GM12892 (cell line): ENCODE results near the gene TXNDC16.

ENCODE experiments used
- DNase-seq: peaks from one replicate; pipeline ENCODE4 v3.0.0; 2011; ENCODE audit not compliant: insufficient read length
- FAIRE-seq: peaks from 2 replicates; lab custom pipeline; 2011; peaks lifted over from hg19 to GRCh38; lab: Jason Lieb, UNC
- POLR2A ChIP-seq: IDR thresholded peaks from 2 replicates; pipeline ENCODE4 v1.6.1; 2011; ENCODE audit warnings: low read depth, low read length, control low read depth
- POLR2AphosphoS5 ChIP-seq: IDR thresholded peaks from 2 replicates; pipeline ENCODE4 v1.6.1; 2011; ENCODE audit warnings: low read depth, low read length, control low read depth
- TAF1 ChIP-seq: IDR thresholded peaks from 2 replicates; pipeline ENCODE4 v1.6.1; 2011; ENCODE audit warnings: low read depth, mild to moderate bottlenecking, control low read depth, low read length, borderline replicate concordance

Gene TXNDC16

DNA sequence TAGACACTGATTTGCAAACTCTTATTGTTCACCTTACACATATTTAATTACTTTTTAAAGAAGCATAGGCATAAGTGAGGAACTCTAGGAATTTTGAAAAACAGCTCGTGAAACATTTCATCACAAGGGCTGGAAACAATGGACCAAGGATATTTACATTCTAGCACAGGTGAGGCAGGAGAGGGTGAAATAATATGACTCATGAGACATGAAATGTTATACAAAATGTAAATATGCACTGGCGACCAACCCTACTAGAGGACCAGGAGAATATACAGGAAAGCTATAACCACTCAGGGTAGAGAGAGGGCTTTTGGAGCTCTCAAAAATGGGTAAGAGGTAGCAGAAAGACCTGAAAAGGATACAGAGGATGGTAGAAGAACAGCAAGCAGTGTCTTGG lies 122.9 kb downstream of the TXNDC16 start:
- FAIRE-seq = no peak
- no peak for DNase-seq

DNA sequence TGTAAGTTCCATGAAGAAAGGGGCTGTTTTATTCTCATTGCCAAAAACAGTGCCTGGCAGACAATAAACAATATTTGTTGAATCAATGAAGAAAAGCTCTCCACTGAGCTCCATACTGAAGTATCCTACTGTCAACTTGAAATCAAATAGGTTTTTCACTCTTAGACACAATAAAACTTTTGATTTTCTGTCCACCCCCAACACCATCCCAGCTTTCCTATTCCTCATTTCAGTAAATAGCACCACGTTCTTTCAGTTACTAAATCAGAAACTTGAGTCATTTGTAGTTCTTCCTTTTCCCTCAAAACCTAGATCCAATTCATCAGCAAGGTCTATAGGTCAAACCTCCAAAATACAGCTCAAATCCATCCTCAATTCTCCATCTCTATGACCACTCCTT lies 124.8 kb downstream of the TXNDC16 start:
- FAIRE-seq (no peak), DNase-seq (no peak)
- TF ChIP-seq TAF1 = no peak
- TF ChIP-seq POLR2AphosphoS5 = no peak
- no peak for TF ChIP-seq POLR2A

More for the DNA sequence above, 122.9 kb downstream of the TXNDC16 start:
- TF ChIP-seq POLR2A = no peak

DNA sequence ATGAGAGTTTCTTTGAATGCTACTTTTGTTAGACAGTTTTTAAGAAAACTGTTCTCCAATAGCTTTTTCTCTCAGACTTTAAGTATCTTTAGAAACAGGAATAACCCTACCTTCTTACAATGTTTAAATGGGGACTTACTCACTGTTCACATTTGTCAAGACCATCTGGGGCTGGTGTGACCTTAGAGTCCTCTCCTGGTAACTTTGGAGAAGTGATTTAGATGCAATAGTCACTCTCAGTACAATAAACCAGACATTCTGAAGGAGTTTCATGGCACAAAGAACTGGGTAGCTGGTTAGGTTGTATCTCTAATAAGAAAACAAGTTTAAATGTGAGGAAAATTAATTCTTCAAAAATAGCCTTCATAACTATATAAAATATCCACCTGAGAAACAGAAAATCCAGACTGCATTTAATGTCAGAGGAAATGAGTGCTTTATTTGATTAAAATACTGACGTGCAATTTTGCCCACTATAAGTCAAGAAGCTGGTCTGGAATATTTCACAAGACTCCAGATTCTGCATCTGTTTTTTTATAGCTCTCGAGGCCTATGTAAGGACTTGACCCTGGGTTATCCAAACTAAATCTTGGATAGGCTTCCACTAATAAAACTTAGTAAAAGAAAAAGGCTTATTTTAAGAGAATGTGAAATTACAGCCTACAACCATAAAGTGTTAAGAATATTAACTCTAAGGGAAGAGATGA lies 129.5 kb downstream of the TXNDC16 start:
- no peak for FAIRE-seq
- TF ChIP-seq TAF1 (no peak), POLR2AphosphoS5 (no peak), POLR2A (no peak)

DNA sequence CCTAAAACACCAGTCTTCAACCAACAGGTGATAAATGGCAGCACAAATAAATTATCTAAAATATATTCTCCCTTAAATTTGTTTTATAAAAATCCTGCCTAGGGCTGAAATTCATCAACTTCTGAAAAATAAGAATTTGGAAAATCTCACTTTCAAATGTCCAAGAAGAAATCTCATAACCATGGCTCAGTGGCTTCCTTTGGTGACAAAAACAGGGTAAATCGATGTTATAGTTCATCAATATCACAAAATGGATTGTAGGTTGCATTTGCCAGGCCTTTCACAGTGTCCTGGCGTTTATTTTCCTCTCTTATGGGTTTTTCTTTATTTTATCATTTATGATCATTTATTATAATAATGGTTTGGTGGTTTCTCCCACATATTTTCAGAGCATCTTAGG lies 135.2 kb downstream of the TXNDC16 start:
- TF ChIP-seq TAF1 = no peak
- no peak for TF ChIP-seq POLR2AphosphoS5
- no peak for TF ChIP-seq POLR2A
- DNase-seq (no peak), FAIRE-seq (no peak)

More for the DNA sequence above, 129.5 kb downstream of the TXNDC16 start:
- no peak for DNase-seq

DNA sequence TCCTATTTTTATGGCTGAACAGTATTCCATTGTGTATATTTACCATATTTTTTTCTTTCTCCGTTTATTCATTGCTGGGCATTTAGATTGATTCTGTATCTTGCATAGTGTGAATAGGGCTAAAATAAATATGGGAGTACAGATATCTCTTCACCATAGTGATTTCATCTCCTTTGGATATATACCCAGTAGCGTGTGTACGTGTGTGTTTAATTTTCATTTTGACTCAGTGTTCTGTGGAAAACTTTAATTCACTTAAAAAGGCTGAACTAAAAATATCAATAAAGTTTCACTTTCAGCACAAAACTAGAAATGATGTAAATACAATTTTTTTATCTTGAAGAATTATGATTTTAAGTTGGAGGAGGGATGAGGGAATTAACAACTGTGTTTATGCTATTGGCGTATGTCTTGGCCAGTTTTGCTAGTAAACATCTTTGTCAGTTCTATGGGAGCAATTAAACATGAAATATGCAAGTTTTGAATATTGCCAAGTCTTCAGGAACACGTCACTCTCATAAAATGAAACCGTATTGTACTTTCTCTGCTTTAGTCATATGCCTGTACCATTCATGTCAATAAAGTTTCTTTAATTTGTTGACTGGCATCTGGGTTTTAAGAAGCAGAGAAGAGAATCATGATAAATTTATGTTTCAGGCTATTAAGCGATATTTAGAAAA lies 138.4 kb downstream of the TXNDC16 start:
- no peak for FAIRE-seq
- TF ChIP-seq POLR2A (no peak), POLR2AphosphoS5 (no peak), TAF1 (no peak)
- DNase-seq = no peak

DNA sequence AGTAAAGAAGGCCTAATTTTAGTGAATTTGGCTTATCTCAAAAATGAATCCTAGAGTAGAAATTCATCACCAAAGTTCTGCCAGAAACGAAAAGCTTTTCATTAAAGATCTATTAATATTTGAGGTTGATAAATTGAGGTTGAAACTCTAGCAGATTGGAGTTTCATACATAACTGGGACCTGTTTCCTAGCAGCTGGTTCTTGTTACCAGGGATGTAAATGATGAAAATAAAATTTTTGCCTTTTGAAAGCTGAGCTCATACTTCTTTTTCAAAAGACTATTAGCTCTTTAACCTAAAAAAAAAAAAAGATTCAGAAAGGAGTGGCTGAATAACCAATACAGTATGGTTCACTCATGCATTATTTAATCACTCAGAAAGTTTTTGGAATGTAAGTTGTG lies 139.9 kb downstream of the TXNDC16 start:
- no peak for TF ChIP-seq POLR2A
- no peak for TF ChIP-seq POLR2AphosphoS5
- DNase-seq (no peak), FAIRE-seq (no peak)

DNA sequence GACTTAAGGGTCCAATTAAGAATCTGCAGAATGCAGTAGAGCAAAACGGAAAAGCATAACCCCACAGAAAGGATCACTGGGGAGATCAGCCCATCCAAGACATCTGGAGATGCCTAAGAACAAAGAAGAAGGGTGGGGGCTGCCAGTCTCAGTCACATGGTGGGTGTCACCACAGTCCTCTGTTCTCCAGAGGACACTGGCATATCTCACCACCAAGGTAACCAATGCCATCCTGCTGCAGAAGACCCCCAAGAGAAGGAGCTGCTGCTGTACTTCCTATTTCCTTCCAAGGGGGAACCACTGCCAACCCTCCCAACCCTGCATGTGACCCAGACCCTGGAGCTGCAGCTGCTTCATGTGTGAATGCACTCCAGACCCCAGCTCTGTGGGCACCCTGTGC lies 147.0 kb downstream of the TXNDC16 start:
- DNase-seq (no peak), FAIRE-seq (no peak)
- TF ChIP-seq POLR2AphosphoS5 (no peak), POLR2A (no peak), TAF1 (no peak)

DNA sequence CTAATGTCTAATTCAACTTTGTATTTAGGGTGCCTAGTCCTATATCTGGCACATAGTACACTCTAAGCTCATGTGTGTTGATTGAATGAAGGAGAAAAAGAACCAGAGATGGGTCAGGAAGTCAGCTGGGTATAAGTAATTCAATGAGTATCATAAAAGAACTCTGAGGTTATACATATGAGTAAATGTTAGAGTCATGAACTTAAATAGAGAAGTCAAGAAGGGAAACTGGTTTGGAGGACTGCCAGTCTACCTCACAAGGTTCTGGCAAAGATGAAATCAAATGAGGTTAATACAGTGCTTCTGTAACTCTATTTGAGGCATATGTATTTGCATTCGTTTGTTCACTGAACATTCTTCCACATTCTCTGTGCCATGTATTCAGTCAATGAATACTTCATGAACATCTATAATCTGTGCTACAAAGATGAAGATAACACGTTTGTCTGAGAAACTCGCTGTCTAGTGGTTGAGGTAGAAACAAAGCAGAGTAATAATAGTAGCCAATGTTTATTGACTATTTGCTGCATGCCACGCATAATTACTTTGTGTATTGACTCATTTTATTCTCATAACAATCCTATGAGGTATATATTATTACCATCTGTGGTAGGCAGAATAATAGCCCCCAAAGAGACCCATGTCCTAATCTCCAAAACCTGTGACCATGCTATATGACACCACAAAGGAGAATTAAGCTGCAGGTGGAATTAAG lies 149.3 kb downstream of the TXNDC16 start:
- TF ChIP-seq POLR2A (no peak), POLR2AphosphoS5 (no peak), TAF1 (no peak)
- no peak for FAIRE-seq

DNA sequence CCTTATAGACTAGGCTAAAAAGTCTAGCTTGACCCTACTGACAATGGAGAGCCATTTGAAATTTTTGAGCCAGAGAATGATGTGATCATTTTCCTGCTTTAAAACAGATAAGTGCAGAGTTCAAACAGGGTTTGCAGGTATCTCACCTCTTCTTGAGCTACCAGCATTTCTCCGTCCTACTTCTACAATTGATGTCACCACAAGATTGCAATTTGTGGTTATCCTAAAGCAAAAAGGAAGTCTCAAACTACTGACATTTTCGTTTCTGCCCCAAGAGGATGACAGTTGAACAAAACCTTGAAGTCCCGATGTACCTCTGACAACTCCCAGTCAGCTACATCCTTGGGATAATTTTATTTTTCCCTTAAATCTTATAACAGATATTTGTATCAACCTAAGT lies 151.5 kb downstream of the TXNDC16 start:
- DNase-seq (no peak), FAIRE-seq (no peak)
- TF ChIP-seq POLR2AphosphoS5 (no peak), TAF1 (no peak), POLR2A (no peak)

More for the DNA sequence above, 149.3 kb downstream of the TXNDC16 start:
- DNase-seq = no peak

DNA sequence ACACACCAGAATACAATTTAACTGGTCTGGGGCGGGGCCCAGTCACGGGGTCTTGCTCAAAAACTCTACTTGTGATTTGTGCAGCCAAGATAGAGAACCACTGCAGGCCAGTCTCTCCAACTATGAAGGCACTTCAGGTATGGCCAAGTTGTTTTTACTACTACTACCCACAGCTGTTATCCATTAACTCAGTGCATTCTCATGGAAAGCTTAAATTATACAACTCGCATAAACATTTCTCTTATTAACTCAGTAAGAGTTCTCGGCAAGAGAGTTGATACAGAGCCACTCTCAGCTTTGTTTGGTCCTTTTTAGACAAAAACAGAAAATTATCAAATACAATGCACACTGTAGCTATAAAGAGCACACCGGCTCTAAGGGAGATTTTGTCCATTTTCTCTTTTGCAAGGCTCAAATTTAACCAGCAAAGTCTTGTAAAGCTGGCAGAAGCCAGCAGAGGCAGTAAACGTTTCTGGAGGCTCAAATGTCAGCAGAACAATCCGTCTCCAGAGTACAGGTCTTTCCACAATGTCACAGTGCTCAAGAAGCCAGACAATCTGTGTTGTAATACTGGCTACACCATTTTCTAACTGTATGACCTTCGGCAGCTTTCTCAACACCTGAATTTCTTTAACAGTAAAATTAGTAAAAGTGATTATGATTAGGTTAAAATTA lies 152.2 kb downstream of the TXNDC16 start:
- FAIRE-seq (no peak), DNase-seq (no peak)
- TF ChIP-seq POLR2AphosphoS5 (no peak), TAF1 (no peak), POLR2A (no peak)

DNA sequence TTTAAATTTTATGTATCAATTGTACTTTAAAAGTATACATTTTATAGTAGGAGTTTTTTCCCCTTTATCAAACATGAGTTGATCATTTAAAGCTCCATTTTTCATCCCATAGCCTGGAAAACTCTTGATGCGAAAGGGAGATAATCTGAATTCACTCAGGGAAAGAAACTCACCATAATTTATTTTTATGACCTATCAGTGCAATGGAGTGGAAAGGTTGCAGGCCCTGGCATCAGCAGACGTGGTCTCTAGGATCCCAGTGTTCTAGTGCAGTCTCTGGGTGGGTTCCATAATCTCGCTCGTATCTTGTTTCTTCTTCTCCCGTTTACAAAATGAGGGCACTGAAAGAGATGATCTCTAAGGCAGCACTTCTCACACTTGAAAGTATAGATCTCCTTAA lies 153.2 kb downstream of the TXNDC16 start:
- TF ChIP-seq TAF1 = no peak
- TF ChIP-seq POLR2A = no peak
- DNase-seq = no peak

More for the DNA sequence above, 153.2 kb downstream of the TXNDC16 start:
- FAIRE-seq = no peak
